Mesenchymal stem cell (in vitro differentiated cells and primary cell): ENCODE measurements around the gene KCND3.

ENCODE experiments used
- DNase-seq: peaks from one replicate; pipeline ENCODE4 v3.0.0-alpha.2; 2013
- H2AFZ ChIP-seq: one replicate; pipeline ENCODE4 v1.6.1; 2013; ENCODE audit warnings: low read depth, mild to moderate bottlenecking, control low read depth, inconsistent platforms, low read length, moderate library complexity
- H2AK5ac ChIP-seq: 2 replicates; pipeline ENCODE4 v1.6.1; 2013; ENCODE audit warnings: low read length, moderate library complexity, mild to moderate bottlenecking, inconsistent platforms; ENCODE audit not compliant: severe bottlenecking
- H2BK120ac ChIP-seq: one replicate; pipeline ENCODE4 v1.6.1; 2013; ENCODE audit warnings: low read depth, mild to moderate bottlenecking, inconsistent platforms, low read length, moderate library complexity
- H2BK12ac ChIP-seq, 2 experiments: one replicate each; pipeline ENCODE4 v1.6.1; 2013; ENCODE audit warnings: inconsistent platforms in 2 of 2, low read length in 2 of 2, mild to moderate bottlenecking in 2 of 2, moderate library complexity in 2 of 2, control low read depth in 1 of 2
- H2BK15ac ChIP-seq: one replicate; pipeline ENCODE4 v1.6.1; 2013; ENCODE audit warnings: mild to moderate bottlenecking, low read depth, inconsistent platforms; ENCODE audit not compliant: poor library complexity, severe bottlenecking
- H2BK5ac ChIP-seq: 2 replicates; pipeline ENCODE4 v1.6.1; 2013; ENCODE audit warnings: low read depth, mild to moderate bottlenecking, low read length, control low read depth, inconsistent platforms; ENCODE audit not compliant: poor library complexity, severe bottlenecking
- H3K14ac ChIP-seq, 2 experiments: one replicate each; pipeline ENCODE4 v1.6.1; 2013; ENCODE audit warnings: inconsistent platforms in 2 of 2, low read length in 2 of 2, control low read depth in 1 of 2, mild to moderate bottlenecking in 1 of 2, moderate library complexity in 1 of 2
- H3K18ac ChIP-seq, 2 experiments: one replicate each; pipeline ENCODE4 v1.6.1; 2013; ENCODE audit warnings: inconsistent platforms in 2 of 2, low read length in 2 of 2, control low read depth in 1 of 2, low read depth in 1 of 2, mild to moderate bottlenecking in 1 of 2
- H3K23ac ChIP-seq, 2 experiments: one replicate each; pipeline ENCODE4 v1.6.1; 2013; ENCODE audit warnings: inconsistent platforms in 2 of 2, low read length in 2 of 2, mild to moderate bottlenecking in 2 of 2, moderate library complexity in 2 of 2, control low read depth in 1 of 2
- H3K27ac ChIP-seq: 2 replicates; pipeline ENCODE4 v1.5.1; 2013; ENCODE audit warnings: mild to moderate bottlenecking, moderate library complexity, low read length, control low read depth, inconsistent platforms; ENCODE audit not compliant: poor library complexity, severe bottlenecking
- H3K27me3 ChIP-seq, 2 experiments: 2 replicates each; pipeline versions ENCODE4 v1.6.1 to v1.7.0; 2013; ENCODE audit warnings: low read length in 2 of 2, mild to moderate bottlenecking in 2 of 2, moderate library complexity in 2 of 2, control low read depth in 1 of 2, inconsistent platforms in 1 of 2; ENCODE audit not compliant: control insufficient read depth in 1 of 2, insufficient read depth in 1 of 2
- H3K36me3 ChIP-seq, 2 experiments: 2 replicates each; pipeline versions ENCODE4 v1.6.1 to v1.7.0; 2013; ENCODE audit warnings: low read length in 2 of 2, control low read depth in 1 of 2, inconsistent platforms in 1 of 2, low read depth in 1 of 2, mild to moderate bottlenecking in 1 of 2; ENCODE audit not compliant: insufficient read depth in 2 of 2, control insufficient read depth in 1 of 2
- H3K4ac ChIP-seq, 2 experiments: one replicate each; pipeline ENCODE4 v1.6.1; 2013; ENCODE audit warnings: inconsistent platforms in 2 of 2, low read length in 2 of 2, mild to moderate bottlenecking in 2 of 2, moderate library complexity in 2 of 2, control low read depth in 1 of 2, low read depth in 1 of 2
- H3K4me1 ChIP-seq: 2 replicates; pipeline ENCODE4 v1.6.1; 2013; ENCODE audit warnings: low read depth, low read length, control low read depth; ENCODE audit not compliant: control insufficient read depth, insufficient read depth
- H3K4me2 ChIP-seq: 2 replicates; pipeline ENCODE4 v1.6.1; 2013; ENCODE audit warnings: low read length, mild to moderate bottlenecking, inconsistent platforms; ENCODE audit not compliant: poor library complexity, severe bottlenecking
- H3K4me3 ChIP-seq, 2 experiments: 2 replicates each; pipeline versions ENCODE4 v1.5.1 to v1.7.0; 2013; ENCODE audit warnings: low read length in 2 of 2, mild to moderate bottlenecking in 2 of 2, control low read depth in 1 of 2, low read depth in 1 of 2; ENCODE audit not compliant: insufficient read depth in 1 of 2
- H3K79me1 ChIP-seq: replicated peaks from 2 replicates; pipeline ENCODE4 v1.6.1; 2013; ENCODE audit warnings: mild to moderate bottlenecking, control low read depth, low read length, inconsistent platforms; ENCODE audit not compliant: poor library complexity, severe bottlenecking
- H3K9ac ChIP-seq: 2 replicates; pipeline ENCODE4 v1.7.0; 2013; ENCODE audit warnings: mild to moderate bottlenecking, low read length, moderate library complexity
- H3K9me3 ChIP-seq: 2 replicates; pipeline ENCODE4 v1.7.0; 2013; ENCODE audit warnings: mild to moderate bottlenecking, low read length; ENCODE audit not compliant: control insufficient read depth
- H4K8ac ChIP-seq: one replicate; pipeline ENCODE4 v1.6.1; 2013; ENCODE audit warnings: inconsistent platforms, mild to moderate bottlenecking, low read length, moderate library complexity
- H4K91ac ChIP-seq: one replicate; pipeline ENCODE4 v1.6.1; 2013; ENCODE audit warnings: mild to moderate bottlenecking, low read length, inconsistent platforms
- WGBS: methylation state at CpG from one replicate; pipeline ENCODE4 v1.1.7; 2013; ENCODE audit warnings: mixed read lengths; 5-methylcytosine and 5-hydroxymethylcytosine counted together

KCND3 gene

DNA sequence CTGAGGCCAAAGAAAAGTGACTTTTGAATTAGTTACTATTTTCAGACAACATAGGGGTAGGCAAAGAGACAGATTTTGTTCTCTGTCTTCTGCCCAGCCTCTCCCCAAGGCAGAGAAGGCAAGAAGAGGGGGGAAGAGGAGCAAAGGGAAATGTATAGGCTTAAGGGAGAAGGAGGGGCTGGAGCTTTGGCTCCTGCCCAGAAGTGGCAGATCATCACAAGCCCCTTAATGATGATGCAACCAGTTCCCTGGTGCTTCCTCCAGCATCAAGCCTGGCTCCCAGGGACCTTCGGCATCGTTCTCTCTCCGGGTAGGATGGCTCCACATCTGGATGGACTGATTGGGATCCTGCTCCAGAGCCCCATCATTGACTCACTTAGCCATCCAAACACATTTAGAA is 112.8 kb downstream of the KCND3 start:
- no peak overlapping the region for H2BK5ac ChIP-seq

DNA sequence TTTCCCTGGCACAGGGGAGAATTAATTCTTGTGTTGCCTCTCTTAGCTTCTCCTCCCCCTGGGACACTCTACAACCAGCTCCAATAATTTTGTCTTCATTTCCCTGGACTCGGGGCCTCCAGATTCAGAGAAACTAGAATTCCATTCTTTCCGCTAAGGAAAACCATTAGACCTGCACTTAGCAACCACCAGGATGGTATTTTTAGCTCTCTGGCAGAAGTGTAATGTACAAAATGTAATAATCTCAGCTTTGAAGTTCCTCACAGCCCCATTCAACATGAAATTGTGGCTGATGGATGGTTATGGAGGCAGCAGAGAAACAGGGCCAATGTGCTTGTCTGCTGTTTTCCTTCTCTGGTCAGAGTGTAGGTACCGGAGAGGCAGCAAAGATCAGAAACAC is 113.8 kb downstream of the KCND3 start:
- Histone ChIP-seq H2BK5ac (no peak overlapping the region), H2AK5ac (no peak overlapping the region), H3K4me1 (no peaks in the 10 kb centered on the region), H3K9ac (no peak overlapping the region), H3K79me1 (no peaks in the 10 kb centered on the region), H3K4me2 (no peak overlapping the region), H4K91ac (no peak overlapping the region), H3K36me3 (no peaks in the 10 kb centered on the region), H3K4ac (no peak overlapping the region), H3K18ac (no peak overlapping the region), H2BK15ac (no peak overlapping the region), H3K23ac (no peak overlapping the region), H4K8ac (no peak overlapping the region), H3K27ac (no peak overlapping the region), H2BK120ac (no peak overlapping the region), H3K27me3 (peaks cover 29 to 50% of the 10 kb centered on the region in 2 experiments), H3K4me3 (no peak overlapping the region), H3K9me3 (no peaks in the 10 kb centered on the region), H2BK12ac (no peak overlapping the region), H3K14ac (no peak overlapping the region), H2AFZ (no peak overlapping the region)
- DNase-seq: no peak
- WGBS: 72% methylated on average over 2 of the region's 3 CpGs

More for the DNA sequence above, 112.8 kb downstream of the KCND3 start:
- no peak overlapping the region for H3K23ac ChIP-seq
- H2BK120ac ChIP-seq: no peak overlapping the region
- H2BK12ac ChIP-seq: no peak overlapping the region
- no peak overlapping the region for H3K4ac ChIP-seq
- no peaks in the 10 kb centered on the region for H3K36me3 ChIP-seq
- WGBS: 89% methylated on average over 3 of the region's 3 CpGs
- H2AFZ ChIP-seq: no peak overlapping the region
- no peak overlapping the region for H3K4me2 ChIP-seq
- H3K79me1 ChIP-seq: no peaks in the 10 kb centered on the region
- H3K9me3 ChIP-seq: no peaks in the 10 kb centered on the region
- no peak overlapping the region for H2BK15ac ChIP-seq
- H3K18ac ChIP-seq: no peak overlapping the region
- H3K4me3 ChIP-seq: no peak overlapping the region
- H3K27me3 ChIP-seq: peaks cover 30 to 52% of the 10 kb centered on the region in 2 experiments
- no peak overlapping the region for H4K8ac ChIP-seq
- no peaks in the 10 kb centered on the region for H3K4me1 ChIP-seq
- no peak overlapping the region for H3K27ac ChIP-seq
- no peak overlapping the region for H3K14ac ChIP-seq
- no peak overlapping the region for H2AK5ac ChIP-seq
- no peak for DNase-seq
- no peak overlapping the region for H3K9ac ChIP-seq
- H4K91ac ChIP-seq: no peak overlapping the region

DNA sequence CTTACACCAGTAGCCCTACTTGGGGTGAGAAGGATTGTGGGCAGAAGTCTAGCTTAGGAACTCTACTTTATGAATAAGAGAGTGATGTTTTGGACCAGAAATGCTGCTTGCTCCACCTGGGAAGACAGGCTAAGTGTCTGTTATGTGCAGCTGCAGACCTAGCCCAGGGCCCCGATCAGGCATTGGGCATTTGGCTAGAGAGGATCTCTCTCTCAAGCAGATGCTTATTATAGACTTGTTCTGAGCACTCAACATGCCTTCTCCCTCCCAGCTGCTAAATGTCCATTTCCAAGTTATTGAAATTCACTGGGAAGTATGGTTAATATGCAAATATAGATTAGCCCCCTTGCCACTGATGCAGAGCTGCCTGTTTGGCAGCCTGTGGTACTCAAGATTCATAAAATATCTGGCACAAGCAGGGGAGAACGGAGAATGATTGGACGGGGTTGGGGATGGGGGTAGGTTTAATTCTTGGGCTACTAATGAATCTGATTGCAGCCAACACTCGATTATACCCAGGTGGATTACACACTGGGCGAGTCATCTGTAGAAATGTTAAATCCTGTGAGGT is 115.9 kb downstream of the KCND3 start:
- H2BK5ac ChIP-seq: no peak overlapping the region
- H3K4me2 ChIP-seq: no peak overlapping the region
- no peaks in the 10 kb centered on the region for H3K36me3 ChIP-seq

DNA sequence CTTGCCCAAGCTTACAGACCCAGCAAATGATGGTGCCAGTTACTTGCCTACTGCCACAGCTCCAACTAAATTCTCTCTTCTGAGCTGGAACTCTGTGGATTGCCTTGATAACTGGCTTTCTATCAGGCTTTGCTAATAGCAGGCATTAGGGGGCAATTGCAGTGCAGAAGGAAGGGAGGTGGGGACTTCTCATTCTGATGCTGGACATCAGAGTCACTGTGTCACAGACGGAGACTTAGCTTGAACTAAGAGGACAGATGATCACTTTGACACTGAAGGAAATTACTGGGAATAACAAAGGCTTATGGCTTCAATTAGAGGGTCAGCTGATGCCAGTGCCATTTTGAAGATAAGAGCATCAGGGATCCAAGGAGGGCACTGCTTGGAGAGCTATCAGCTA is 119.3 kb downstream of the KCND3 start:
- H2AK5ac ChIP-seq: no peak overlapping the region
- H3K9ac ChIP-seq: no peak overlapping the region
- no peak overlapping the region for H2BK120ac ChIP-seq
- H3K4me1 ChIP-seq: no peaks in the 10 kb centered on the region
- no peak overlapping the region for H4K91ac ChIP-seq
- H3K27ac ChIP-seq: no peak overlapping the region
- H3K14ac ChIP-seq: no peak overlapping the region
- no peaks in the 10 kb centered on the region for H3K9me3 ChIP-seq
- no peak overlapping the region for H3K23ac ChIP-seq
- H3K79me1 ChIP-seq: no peaks in the 10 kb centered on the region
- WGBS: 79% methylated on average over 1 of the region's 1 CpG
- no peak overlapping the region for H3K4ac ChIP-seq
- no peak overlapping the region for H2BK5ac ChIP-seq
- no peak overlapping the region for H2BK15ac ChIP-seq
- no peak overlapping the region for H4K8ac ChIP-seq
- peaks cover 26 to 30% of the 10 kb centered on the region in 2 experiments for H3K27me3 ChIP-seq
- DNase-seq: no peak
- no peaks in the 10 kb centered on the region for H3K36me3 ChIP-seq
- H3K4me2 ChIP-seq: no peak overlapping the region
- no peak overlapping the region for H2AFZ ChIP-seq
- H2BK12ac ChIP-seq: no peak overlapping the region
- no peak overlapping the region for H3K18ac ChIP-seq
- no peak overlapping the region for H3K4me3 ChIP-seq

More for the DNA sequence above, 115.9 kb downstream of the KCND3 start:
- Histone ChIP-seq H3K27me3 (peaks cover 26 to 45% of the 10 kb centered on the region in 2 experiments), H3K9ac (no peak overlapping the region), H2BK120ac (no peak overlapping the region), H3K4ac (no peak overlapping the region), H2BK12ac (no peak overlapping the region), H3K18ac (no peak overlapping the region), H4K91ac (no peak overlapping the region), H3K27ac (no peak overlapping the region), H2BK15ac (no peak overlapping the region), H4K8ac (no peak overlapping the region), H3K9me3 (no peaks in the 10 kb centered on the region), H2AK5ac (no peak overlapping the region), H3K4me3 (no peak overlapping the region), H3K4me1 (no peaks in the 10 kb centered on the region), H2AFZ (no peak overlapping the region), H3K23ac (no peak overlapping the region), H3K79me1 (no peaks in the 10 kb centered on the region), H3K14ac (no peak overlapping the region)
- DNase-seq: no peak
- 85% methylated on average over 5 of the region's 5 CpGs for WGBS
